ENCODE data around the gene PRR14L. TPM values are rescaled to one million over a fixed set of nuclear protein-coding genes. Genes with fewer than 3 reads are reported as not detected.

PRR14L gene
- total and polyA plus RNA-seq, 2 donors (not counting 3 experiments of a cell fraction or from before 2014, with no cell fraction given) = 13.1 to 53.8 TPM

GRCh38 chr22:31723723-31724122 is 26.2 kb downstream of the PRR14L start:
- no peak overlapping the region for H3K27ac ChIP-seq (ENCODE audit: insufficient read depth, low read depth, low read length)
- dilution Hi-C loops (cut with MboI; ENCODE audit: extremely low pct_ligation_motif_present, low sequenced_read_pairs) = no loop called here
- no peaks in the 10 kb centered on the region for H4K20me1 ChIP-seq (replicated peaks; ENCODE audit: control insufficient read depth, extremely low read depth, insufficient read depth, low read length)
- H3K4me1 ChIP-seq (ENCODE audit: control insufficient read depth, extremely low read depth, insufficient read depth, low read length) = no peaks in the 10 kb centered on the region
- no TSS peak for BruUV-seq (replicated peaks)
- H3K4me2 ChIP-seq (ENCODE audit: insufficient read depth, low read length) = no peak overlapping the region
- no peak overlapping the region for H2AFZ ChIP-seq (ENCODE audit: low read depth, low read length)
- no peak overlapping the region for H3K9ac ChIP-seq (replicated peaks; ENCODE audit: extremely low read depth, insufficient read depth, low read length)
- H3K36me3 ChIP-seq (ENCODE audit: control insufficient read depth in 2 of 2, extremely low read depth in 1 of 2, insufficient read depth in 2 of 2, low read length in 2 of 2) = peaks cover 7 to 8% of the 10 kb centered on the region in 2 experiments
- H3K27me3 ChIP-seq (ENCODE audit: control insufficient read depth in 2 of 2, insufficient read depth in 2 of 2, low read length in 2 of 2) = no peaks in the 10 kb centered on the region
- TF ChIP-seq JUN (IDR thresholded peaks at IDR 0.05; ENCODE audit: borderline replicate concordance, insufficient read depth, insufficient read length, low read depth) (no peak), EZH2 (IDR thresholded peaks at IDR 0.05; ENCODE audit: borderline replicate concordance, low read depth, low read length, severe bottlenecking) (no peak), CTCF (IDR thresholded peaks at IDR 0.05; ENCODE audit: extremely low read depth in 1 of 2, insufficient read depth in 1 of 2, low read depth in 1 of 2, low read length in 2 of 2) (no peak), MYC (IDR thresholded peaks at IDR 0.05; ENCODE audit: low read depth, low read length) (no peak), GATA2 (IDR thresholded peaks at IDR 0.05; ENCODE audit: insufficient read depth, insufficient read length, low read depth, low read length) (no peak), POLR2A (IDR thresholded peaks at IDR 0.05; ENCODE audit: low read depth, low read length) (no peak), FOS (IDR thresholded peaks at IDR 0.05; ENCODE audit: borderline replicate concordance, insufficient read depth, low read length) (no peak), POLR2AphosphoS5 (IDR thresholded peaks at IDR 0.05; ENCODE audit: insufficient read depth, low read depth, low read length) (no peak)
- TF ChIP-seq, protein P1, sequence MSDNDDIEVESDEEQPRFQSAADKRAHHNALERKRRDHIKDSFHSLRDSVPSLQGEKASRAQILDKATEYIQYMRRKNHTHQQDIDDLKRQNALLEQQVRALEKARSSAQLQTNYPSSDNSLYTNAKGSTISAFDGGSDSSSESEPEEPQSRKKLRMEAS (IDR thresholded peaks at IDR 0.05; ENCODE audit: insufficient read depth, insufficient read length) = no peak
- POLR2A ChIA-PET = no interaction called here
- CTCF ChIA-PET = no interaction called here
- no peaks in the 10 kb centered on the region for H3K9me1 ChIP-seq (replicated peaks; ENCODE audit: control insufficient read depth, extremely low read depth, insufficient read depth, low read length)
- no peak overlapping the region for H3K4me3 ChIP-seq (replicated peaks in 1 of 3; ENCODE audit: insufficient read depth in 1 of 3, low read depth in 1 of 3, low read length in 3 of 3)
- DNase-seq (ENCODE audit: low read depth, low spot score) = no peak
- intact Hi-C loops (cut with micrococcal nuclease) = no loop called here
- peaks cover 9% of the 10 kb centered on the region for H3K79me2 ChIP-seq (ENCODE audit: control insufficient read depth, insufficient read depth, low read length)
- no peaks in the 10 kb centered on the region for H3K9me3 ChIP-seq (replicated peaks; ENCODE audit: control insufficient read depth, insufficient read depth, low read length)
- no peak for FAIRE-seq

Measured in endothelial cell of umbilical vein (primary cell).